CD4-positive, alpha-beta T cell treated with Interleukin-15 for 1 hour (primary cell): ENCODE results near the gene MMAB.

ENCODE experiments used
- DNase-seq: peaks from one replicate; pipeline ENCODE4 v3.0.0-alpha.2; 2020

MMAB gene

GRCh38 chr12:109535231-109535862 lies 38.0 kb downstream of the MMAB start:
- no peak for DNase-seq

- DNase-seq = no peak
Measured at GRCh38 chr12:109534456-109534855, 38.8 kb downstream of the MMAB start.

DNA sequence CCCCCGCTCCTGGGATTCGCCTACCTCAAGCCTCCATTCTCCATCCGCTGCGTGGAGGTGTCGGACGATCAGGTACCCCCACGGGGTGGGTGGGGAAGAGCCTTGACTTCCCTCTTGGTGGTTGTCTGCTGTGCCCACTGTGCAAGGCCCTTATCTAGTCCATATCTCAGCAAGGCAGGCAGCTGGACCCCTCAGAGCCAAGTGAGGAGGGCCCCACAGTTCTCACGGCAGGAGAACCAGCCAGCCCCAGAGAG lies 39.9 kb downstream of the MMAB start:
- no peak for DNase-seq

DNA sequence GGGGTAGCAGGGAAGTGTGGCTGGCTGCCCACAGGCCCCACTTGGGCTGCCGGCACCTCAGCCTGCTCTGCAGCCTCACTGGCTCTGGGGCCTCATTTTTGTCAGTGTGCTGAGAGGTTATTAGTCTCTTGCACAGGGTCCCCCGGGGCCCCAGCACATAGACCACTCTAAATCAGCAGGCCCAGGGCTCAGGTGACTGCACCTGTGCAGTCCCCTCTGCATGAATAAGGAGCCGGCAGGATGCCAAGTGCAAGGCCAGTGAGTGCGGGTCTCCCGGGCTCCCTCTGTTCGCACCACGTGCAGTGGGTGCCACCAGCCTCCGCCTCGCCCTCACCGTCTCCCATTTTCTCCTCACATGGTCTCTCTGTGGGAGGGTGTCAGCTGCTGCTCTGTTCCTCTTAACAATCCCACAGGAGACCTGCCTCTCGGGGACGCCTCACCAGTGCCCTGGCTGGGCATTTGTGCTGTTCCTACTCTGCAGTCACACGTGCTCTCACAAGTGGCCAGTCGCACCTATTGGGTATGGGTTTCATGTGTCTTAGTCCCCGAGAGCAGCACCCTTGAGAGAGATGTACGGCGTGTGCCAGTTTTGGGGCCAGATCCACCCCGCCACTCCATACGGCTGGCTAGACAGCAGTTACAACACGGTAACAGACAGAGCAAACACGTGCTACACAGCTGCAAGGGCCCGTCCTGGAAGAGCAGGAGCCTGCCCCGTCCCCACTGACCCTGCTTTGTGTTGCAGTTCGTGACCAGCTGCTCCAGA lies 40.4 kb downstream of the MMAB start:
- no peak for DNase-seq

DNA sequence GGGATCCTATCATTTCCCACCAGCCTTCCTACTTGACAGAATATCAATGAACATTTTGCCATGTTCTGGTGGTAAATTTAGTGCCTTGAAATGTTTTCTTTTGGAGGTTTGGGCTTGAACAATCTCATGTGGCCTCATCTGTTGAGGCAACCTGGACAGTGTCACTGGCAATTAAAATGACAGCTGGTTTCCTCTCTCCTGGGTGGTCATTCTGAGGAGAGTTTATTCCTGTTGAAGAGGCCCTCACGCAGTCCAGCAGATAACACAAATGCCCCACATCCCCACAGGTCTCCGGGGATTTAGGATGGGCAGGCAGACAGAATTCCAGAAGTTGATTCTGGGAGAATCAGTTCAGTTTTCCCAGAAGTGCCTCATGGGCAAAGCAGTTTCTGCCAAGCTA lies 41.9 kb downstream of the MMAB start:
- no peak for DNase-seq

DNA sequence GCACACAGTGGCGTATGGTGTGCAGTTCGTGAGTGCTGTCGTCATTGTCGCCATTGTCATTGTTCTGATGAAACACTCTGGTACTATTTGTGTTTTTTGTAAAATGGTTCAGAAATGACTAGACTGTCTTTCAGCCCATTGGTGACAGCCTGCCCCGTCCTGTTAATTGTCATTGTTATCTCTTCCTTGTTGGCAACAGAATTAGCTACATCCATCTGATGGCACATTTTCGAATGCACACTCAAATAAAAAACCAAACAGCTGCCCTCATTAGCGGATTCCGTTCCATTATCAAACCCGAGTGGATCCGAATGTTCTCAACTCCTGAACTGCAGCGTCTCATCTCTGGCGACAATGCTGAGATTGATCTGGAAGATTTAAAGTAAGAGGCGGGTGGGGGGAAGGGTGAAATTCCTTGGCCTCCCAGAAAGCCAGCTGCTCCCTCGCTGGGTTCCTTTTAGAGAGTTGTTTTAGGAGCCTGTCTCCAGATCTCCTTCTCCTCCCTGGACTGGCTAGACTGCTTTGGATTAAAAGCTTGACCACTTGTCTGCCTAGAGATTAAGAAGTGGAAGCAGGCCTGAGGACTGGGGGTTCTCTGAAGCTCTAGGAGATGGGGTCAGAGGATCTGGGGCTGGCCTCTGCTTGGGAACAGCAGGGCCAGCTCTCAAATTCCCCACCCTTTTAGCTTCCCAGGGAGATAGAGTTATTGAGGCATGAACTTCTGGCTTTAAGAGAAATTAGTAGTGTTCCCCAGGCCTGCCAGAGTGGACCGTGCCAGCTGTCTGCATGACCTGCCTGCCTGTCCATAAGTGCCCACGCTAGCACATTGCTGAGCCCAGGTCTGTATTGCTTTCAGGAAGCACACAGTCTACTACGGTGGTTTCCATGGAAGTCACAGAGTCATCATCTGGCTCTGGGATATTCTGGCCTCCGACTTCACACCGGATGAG lies 43.3 kb downstream of the MMAB start:
- no peak for DNase-seq

GRCh38 chr12:109527489-109528123 lies 45.7 kb downstream of the MMAB start:
- DNase-seq = no peak

- DNase-seq = no peak
Measured at GRCh38 chr12:109525279-109525585, 48.1 kb downstream of the MMAB start.

- DNase-seq = no peak
Measured at GRCh38 chr12:109524466-109525278, 48.6 kb downstream of the MMAB start.

DNA sequence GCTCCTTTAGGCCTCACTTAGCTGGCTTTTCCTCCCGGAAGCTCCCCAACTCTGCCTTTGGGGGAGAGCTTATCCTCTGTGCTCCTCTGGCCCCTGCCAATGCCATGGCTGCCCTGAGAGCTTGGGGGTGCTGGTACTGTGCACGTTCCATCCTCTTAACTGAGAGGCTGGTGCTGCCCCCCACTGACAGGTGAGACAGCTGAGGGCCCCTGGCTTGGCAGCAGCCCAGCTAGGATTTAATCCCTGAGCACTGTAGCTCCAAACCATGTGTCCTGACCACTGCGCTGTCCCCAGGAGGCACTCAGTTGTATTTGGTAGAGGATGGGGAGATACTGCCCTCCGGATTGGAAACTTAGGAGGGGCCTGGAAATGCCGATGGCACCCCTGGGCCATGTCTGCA lies 49.8 kb downstream of the MMAB start:
- no peak for DNase-seq

DNA sequence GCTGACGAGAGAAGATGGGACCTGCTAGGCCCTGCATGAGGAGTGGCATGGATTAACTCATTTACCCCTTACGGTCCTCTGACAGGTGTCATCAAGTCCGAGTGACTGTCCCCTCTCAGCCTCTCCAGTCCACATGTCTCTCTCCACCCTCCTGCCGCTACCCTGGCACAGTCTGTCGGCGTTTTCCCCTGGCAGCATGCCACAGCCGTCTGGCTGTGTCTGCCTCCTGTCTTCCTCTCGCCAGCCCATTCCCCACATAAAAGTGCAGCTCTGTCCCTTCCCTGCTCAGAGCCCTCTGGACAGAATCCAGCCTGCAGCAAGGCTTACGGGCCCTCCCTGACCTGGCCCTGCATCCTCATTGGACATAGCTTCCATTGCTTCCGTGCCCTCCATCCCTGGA lies 50.2 kb downstream of the MMAB start:
- no peak for DNase-seq

GRCh38 chr12:109521831-109522230 lies 51.5 kb downstream of the MMAB start:
- DNase-seq = no peak

- DNase-seq = no peak
Measured at GRCh38 chr12:109519787-109520186, 53.5 kb downstream of the MMAB start.

GRCh38 chr12:109518820-109519665 lies 54.3 kb downstream of the MMAB start:
- DNase-seq = no peak

- DNase-seq = no peak
Measured at GRCh38 chr12:109517619-109518018, 55.7 kb downstream of the MMAB start.

GRCh38 chr12:109513977-109514376 lies 59.3 kb downstream of the MMAB start:
- DNase-seq = no peak

DNA sequence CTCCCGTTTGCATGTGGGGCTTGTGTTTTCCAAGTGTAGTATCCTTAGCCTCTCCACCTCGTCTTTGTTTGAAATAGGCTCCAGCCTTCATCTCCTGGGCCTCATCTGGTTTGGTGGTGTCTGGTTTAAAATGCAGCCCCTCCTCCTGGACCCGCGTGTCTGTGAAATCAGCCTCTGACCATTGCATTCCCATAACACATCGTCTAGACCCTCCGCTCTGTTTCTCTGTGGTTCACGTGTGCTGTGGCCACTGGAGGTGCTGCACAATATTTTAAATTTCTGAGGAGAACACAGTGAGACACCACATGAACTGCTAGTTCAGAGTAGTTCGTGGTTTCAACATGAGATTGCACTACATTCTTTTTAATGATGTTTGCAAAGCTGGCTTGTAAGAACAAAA lies 60.3 kb downstream of the MMAB start:
- no peak for DNase-seq

GRCh38 chr12:109512608-109513007 lies 60.7 kb downstream of the MMAB start:
- no peak for DNase-seq

- DNase-seq = no peak
Measured at GRCh38 chr12:109510196-109510595, 63.1 kb downstream of the MMAB start.

- DNase-seq = no peak
Measured at GRCh38 chr12:109504068-109504467, 69.2 kb downstream of the MMAB start.
